Measurements from ENCODE around the gene SSH2. TPM values are rescaled to one million over a fixed set of nuclear protein-coding genes. Genes with fewer than 3 reads are reported as not detected.

Gene SSH2
- total and polyA plus RNA-seq, 9 of the 15 experiments (the other 6 are each of a cell fraction or from before 2014, with no cell fraction given) = 3.9 to 16.1 (median 10.2) TPM

DNA sequence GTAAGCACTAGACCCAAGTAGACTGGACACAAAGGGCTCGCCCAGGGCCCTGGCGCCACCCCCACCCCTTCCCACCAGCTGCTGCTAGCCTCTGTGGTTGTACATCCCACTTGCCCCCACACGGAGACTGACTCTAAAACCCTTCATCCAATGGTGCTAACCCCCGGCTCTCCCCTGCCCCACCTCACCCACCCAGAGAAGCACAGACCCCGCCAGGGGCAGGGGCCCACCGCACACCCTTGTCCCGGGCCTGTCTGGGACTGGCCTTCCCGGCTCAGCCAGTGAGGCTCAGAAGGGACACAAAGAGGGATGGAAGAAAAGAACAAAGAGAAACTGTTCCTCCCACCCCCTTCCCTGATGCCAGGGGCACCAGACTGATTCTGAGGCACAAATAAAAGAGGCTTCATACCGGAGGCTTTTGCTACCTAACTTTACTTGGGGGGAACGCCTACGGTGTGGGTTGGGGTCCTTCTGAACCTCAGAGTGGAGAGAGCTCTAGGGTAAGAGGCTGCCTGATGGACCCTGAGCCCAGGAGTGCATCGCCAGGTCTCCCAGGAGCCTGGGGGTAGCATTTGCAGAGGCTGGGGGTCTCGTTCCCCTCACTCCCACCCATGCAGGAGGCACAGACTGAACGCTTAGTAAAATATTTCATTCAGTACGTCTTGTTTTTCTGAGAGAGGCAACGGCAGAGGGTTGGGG, 315.5 kb downstream of the SSH2 start:
- no peaks in the 10 kb centered on the region; the same call in 1 of the 2 replicates for H4K20me1 ChIP-seq (replicated peaks; ENCODE audit: control insufficient read depth, insufficient read depth, low read length)
- peaks cover 18 to 56% of the 10 kb centered on the region in 2 experiments for H3K4me1 ChIP-seq (replicated peaks in 1 of 2; ENCODE audit: control insufficient read depth in 2 of 2, insufficient read depth in 2 of 2, low read length in 2 of 2)
- no peak overlapping the region for H2AFZ ChIP-seq (ENCODE audit: low read depth, low read length)
- 67% methylated on average over 15 of the region's 16 CpGs for WGBS (ENCODE audit: insufficient coverage, low coverage, missing lambda C conversion rate)
- no peaks in the 10 kb centered on the region; the same call in 2 of the 3 replicates for H3K36me3 ChIP-seq (ENCODE audit: control insufficient read depth, insufficient read depth, low read length)
- intact Hi-C loops (cut with micrococcal nuclease) = loop anchor here (1.0 to 10.0 kb wide), 2 partner anchors 34 to 470 kb away; no protein-coding TSS in a partner anchor
- no peaks in the 10 kb centered on the region for H3K9me3 ChIP-seq (replicated peaks; ENCODE audit: control insufficient read depth, insufficient read depth, low read depth, low read length)
- H3K27me3 ChIP-seq (ENCODE audit: control insufficient read depth in 2 of 2, insufficient read depth in 2 of 2, low read length in 2 of 2) = no peaks in the 10 kb centered on the region
- ATAC-seq (no peak), DNase-seq (ENCODE audit: extremely low read depth in 1 of 4, low spot score in 3 of 4) (no peak), FAIRE-seq (no peak)
- H3K4me2 ChIP-seq (ENCODE audit: insufficient read depth, low read length) = peak overlapping the region; percentile 81; the same call in 1 of the 2 replicates
- H3K27ac ChIP-seq (ENCODE audit: extremely low read depth, low read depth, low read length) = no peak overlapping the region
- H3K4me3 ChIP-seq = no peak overlapping the region
- ChIA-PET CTCF (ENCODE audit: low intra/inter-chr PET ratio) (no interaction called here), POLR2A (no interaction called here)
- BruUV-seq (replicated peaks) = no TSS peak
- no peaks in the 10 kb centered on the region for H3K9me1 ChIP-seq (ENCODE audit: control insufficient read depth, insufficient read depth, low read length)
- TF ChIP-seq THRAP3 (IDR thresholded peaks at IDR 0.05; ENCODE audit: borderline replicate concordance) = no peak
- no peak for TF ChIP-seq MCM5 (IDR thresholded peaks at IDR 0.05; ENCODE audit: low read depth)
- TF ChIP-seq RFX1 (IDR thresholded peaks at IDR 0.05) = no peak
- no peak for TF ChIP-seq CHD2 (IDR thresholded peaks at IDR 0.05; ENCODE audit: low read depth, low read length)
- no peak for TF ChIP-seq KDM2B (CRISPR knock-in tag; IDR thresholded peaks at IDR 0.05)
- no peaks in the 10 kb centered on the region for H3K79me2 ChIP-seq (ENCODE audit: control insufficient read depth, insufficient read depth, low read length)
- in situ Hi-C loops (cut with MboI) = no loop called here
- peak overlapping the region in 1 of 2 experiments; percentile 92; a peak in 2 of 4 replicates for H3K9ac ChIP-seq (ENCODE audit: insufficient read depth in 1 of 2, low read depth in 2 of 2, low read length in 2 of 2)

DNA sequence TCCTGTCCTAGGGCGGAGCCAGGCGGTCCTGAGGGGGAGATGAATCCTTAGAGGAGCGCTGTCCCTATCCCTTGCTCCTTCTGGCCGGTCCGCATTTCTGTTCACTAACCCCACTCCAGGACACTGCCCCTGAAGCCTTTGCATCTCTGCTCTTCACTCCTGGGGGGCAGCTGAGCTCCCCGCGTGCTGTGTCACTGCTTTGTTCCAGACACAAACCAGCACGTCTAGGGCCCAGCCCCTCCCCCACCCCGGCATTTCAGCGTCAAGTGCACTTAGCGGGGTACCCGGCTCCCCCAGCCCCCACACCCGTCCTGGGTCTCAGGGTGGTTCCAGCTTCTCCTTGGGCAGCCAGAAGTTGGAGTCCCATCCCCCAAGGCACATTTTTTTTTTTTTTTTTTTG, 316.2 kb downstream of the SSH2 start:
- H3K4me3 ChIP-seq = no peak overlapping the region

More for the DNA sequence above, 316.2 kb downstream of the SSH2 start:
- Histone ChIP-seq H3K79me2 (ENCODE audit: control insufficient read depth, insufficient read depth, low read length) (no peaks in the 10 kb centered on the region), H3K9ac (ENCODE audit: insufficient read depth in 1 of 2, low read depth in 2 of 2, low read length in 2 of 2) (no peak overlapping the region), H2AFZ (ENCODE audit: low read depth, low read length) (no peak overlapping the region), H3K27ac (ENCODE audit: extremely low read depth, low read depth, low read length) (no peak overlapping the region), H3K9me3 (replicated peaks; ENCODE audit: control insufficient read depth, insufficient read depth, low read depth, low read length) (no peaks in the 10 kb centered on the region), H3K9me1 (ENCODE audit: control insufficient read depth, insufficient read depth, low read length) (no peaks in the 10 kb centered on the region), H3K4me1 (replicated peaks in 1 of 2; ENCODE audit: control insufficient read depth in 2 of 2, insufficient read depth in 2 of 2, low read length in 2 of 2) (peaks cover 18 to 58% of the 10 kb centered on the region in 2 experiments), H3K4me2 (ENCODE audit: insufficient read depth, low read length) (no peak overlapping the region), H3K36me3 (ENCODE audit: control insufficient read depth, insufficient read depth, low read length) (peaks cover 3% of the 10 kb centered on the region; the same call in 1 of the 3 replicates), H4K20me1 (replicated peaks; ENCODE audit: control insufficient read depth, insufficient read depth, low read length) (no peaks in the 10 kb centered on the region; the same call in 1 of the 2 replicates), H3K27me3 (ENCODE audit: control insufficient read depth in 2 of 2, insufficient read depth in 2 of 2, low read length in 2 of 2) (no peaks in the 10 kb centered on the region)
- POLR2A ChIA-PET = no interaction called here
- in situ Hi-C loops (cut with MboI) (no loop called here), intact Hi-C loops (cut with micrococcal nuclease) (loop anchor here (10.0 kb wide), 1 partner anchor 469 kb away; no protein-coding TSS in a partner anchor)
- no peak for ATAC-seq
- TF ChIP-seq, protein P1, sequence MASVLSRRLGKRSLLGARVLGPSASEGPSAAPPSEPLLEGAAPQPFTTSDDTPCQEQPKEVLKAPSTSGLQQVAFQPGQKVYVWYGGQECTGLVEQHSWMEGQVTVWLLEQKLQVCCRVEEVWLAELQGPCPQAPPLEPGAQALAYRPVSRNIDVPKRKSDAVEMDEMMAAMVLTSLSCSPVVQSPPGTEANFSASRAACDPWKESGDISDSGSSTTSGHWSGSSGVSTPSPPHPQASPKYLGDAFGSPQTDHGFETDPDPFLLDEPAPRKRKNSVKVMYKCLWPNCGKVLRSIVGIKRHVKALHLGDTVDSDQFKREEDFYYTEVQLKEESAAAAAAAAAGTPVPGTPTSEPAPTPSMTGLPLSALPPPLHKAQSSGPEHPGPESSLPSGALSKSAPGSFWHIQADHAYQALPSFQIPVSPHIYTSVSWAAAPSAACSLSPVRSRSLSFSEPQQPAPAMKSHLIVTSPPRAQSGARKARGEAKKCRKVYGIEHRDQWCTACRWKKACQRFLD (CRISPR knock-in tag; IDR thresholded peaks at IDR 0.05) = no peak
- TF ChIP-seq MCM5 (IDR thresholded peaks at IDR 0.05; ENCODE audit: low read depth) = no peak
- no peak for TF ChIP-seq NR2C2 (CRISPR knock-in tag; IDR thresholded peaks at IDR 0.05)
- no peak for TF ChIP-seq NR2C2 (tag; IDR thresholded peaks at IDR 0.05)
- TF ChIP-seq SRSF1 (IDR thresholded peaks at IDR 0.05; ENCODE audit: low read depth, low read length) = no peak
- no peak for TF ChIP-seq NCOR1 (IDR thresholded peaks at IDR 0.05)
- no peak for TF ChIP-seq FOSL1 (tag; conservative IDR thresholded peaks at IDR 0.05)
- no peak for TF ChIP-seq SMARCA4 (IDR thresholded peaks at IDR 0.05)
- TF ChIP-seq ZKSCAN3 (CRISPR knock-in tag; IDR thresholded peaks at IDR 0.05) = no peak
- no peak for TF ChIP-seq ZNF589 (CRISPR knock-in tag; IDR thresholded peaks at IDR 0.05; ENCODE audit: low read depth)
- FAIRE-seq = no peak
- BruUV-seq (replicated peaks) = no TSS peak
- DNase-seq (ENCODE audit: extremely low read depth in 1 of 4, low spot score in 3 of 4) = no peak
- CTCF ChIA-PET (ENCODE audit: low intra/inter-chr PET ratio) = no interaction called here
- WGBS (ENCODE audit: insufficient coverage, low coverage, missing lambda C conversion rate) = 65% methylated on average over 9 of the region's 13 CpGs
